GM12878 (cell line): ENCODE measurements around the gene YBEY. TPM values are rescaled to one million over a fixed set of nuclear protein-coding genes. Genes with fewer than 3 reads are reported as not detected.

ENCODE experiments used
- ATAC-seq: fragments of 200-7000 bp; cut with Tn5 transposase; 3 replicates; pipeline ENCODE4 v1.9.1; 2020; ENCODE audit warnings: mild to moderate bottlenecking, moderate library complexity
- BruUV-seq: library from RNA; stranded (reverse); fragments of 400-500 nt; replicated peaks from 2 replicates; lab custom pipeline; 2021; lab: Mats Ljungman, UMichigan
- CTCF ChIA-PET: fragments of 300-600 bp; sonication (Branson Sonifier 250); formaldehyde crosslinking; extraction: SDS; loops from one replicate; lab custom pipeline; 2021; ENCODE audit warnings: inconsistent platforms; lab: Yijun Ruan, JAX
- POLR2A ChIA-PET: fragments of 350-600 bp; formaldehyde crosslinking; extraction: SDS; loops from one replicate; lab custom pipeline; 2021; ENCODE audit warnings: inconsistent platforms; lab: Charles Lee
- RAD21 ChIA-PET: fragments of 300-600 bp; sonication (Branson Sonifier 250); formaldehyde crosslinking; loops from one replicate; lab custom pipeline; 2023; ENCODE audit warnings: antibody characterized with exemption; ENCODE audit not compliant: unreplicated experiment; lab: Charles Lee
- SMC1A ChIA-PET: fragments of 300-600 bp; sonication (Branson Sonifier 250); formaldehyde crosslinking; loops from one replicate; lab custom pipeline; 2023; ENCODE audit not compliant: unreplicated experiment, uncharacterized antibody; lab: Charles Lee
- DNase-seq: peaks from one replicate; pipeline ENCODE4 v3.0.0-alpha.2; 2011; ENCODE audit warnings: low read depth, low spot score
- FAIRE-seq: peaks from 3 replicates; lab custom pipeline; 2011; peaks lifted over from hg19 to GRCh38; lab: Jason Lieb, UNC
- H2AFZ ChIP-seq: 2 replicates; pipeline ENCODE4 v1.6.0; 2011; ENCODE audit warnings: low read depth, low read length, control low read depth; ENCODE audit not compliant: control insufficient read depth
- H3K27ac ChIP-seq: 2 replicates; pipeline ENCODE4 v1.5.1; 2011; ENCODE audit warnings: control low read depth; ENCODE audit not compliant: control insufficient read depth, insufficient read depth
- H3K27me3 ChIP-seq, 2 experiments: replicated peaks in 1 of 2; 2 replicates each; pipeline versions ENCODE4 v1.6.0 to v1.6.1; 2011; ENCODE audit warnings: low read length in 1 of 2; ENCODE audit not compliant: control insufficient read depth in 2 of 2, insufficient read depth in 2 of 2
- H3K36me3 ChIP-seq, 2 experiments: 2 replicates each; pipeline ENCODE4 v1.5.1; 2011; ENCODE audit warnings: low read length in 1 of 2; ENCODE audit not compliant: control insufficient read depth in 2 of 2, insufficient read depth in 2 of 2
- H3K4me1 ChIP-seq: 2 replicates; pipeline ENCODE4 v1.6.1; 2011; ENCODE audit warnings: mild to moderate bottlenecking, low read length, moderate library complexity, mixed read lengths; ENCODE audit not compliant: control insufficient read depth, insufficient read depth
- H3K4me2 ChIP-seq: 2 replicates; pipeline ENCODE4 v1.6.0; 2011; ENCODE audit warnings: control low read depth; ENCODE audit not compliant: control insufficient read depth, insufficient read depth
- H3K4me3 ChIP-seq: fragments of 200-600 bp; sonication (generic); 2 replicates; pipeline ENCODE4 v1.5.1; 2016
- H3K79me2 ChIP-seq: 2 replicates; pipeline ENCODE4 v1.6.0; 2011; ENCODE audit warnings: low read length; ENCODE audit not compliant: control insufficient read depth, insufficient read depth
- H3K9ac ChIP-seq: 2 replicates; pipeline ENCODE4 v1.8.0; 2011; ENCODE audit warnings: low read length, control low read depth, mixed read lengths; ENCODE audit not compliant: control insufficient read depth, insufficient read depth
- H3K9me3 ChIP-seq: replicated peaks from 3 replicates; pipeline ENCODE4 v1.5.1; 2011; ENCODE audit warnings: mild to moderate bottlenecking, low read length; ENCODE audit not compliant: control insufficient read depth, insufficient read depth
- H4K20me1 ChIP-seq: 2 replicates; pipeline ENCODE4 v1.6.0; 2011; ENCODE audit not compliant: control insufficient read depth, insufficient read depth
- CUX1 ChIP-seq: IDR thresholded peaks from 2 replicates; pipeline ENCODE4 v1.6.1; 2012; ENCODE audit warnings: improper control_type of control experiment, low read depth, low read length; ENCODE audit not compliant: insufficient replicate concordance
- EZH2 ChIP-seq: IDR thresholded peaks from 2 replicates; pipeline ENCODE4 v1.6.1; 2012; ENCODE audit warnings: low read depth, mild to moderate bottlenecking, control low read depth, inconsistent platforms, low read length, borderline replicate concordance; ENCODE audit not compliant: control insufficient read depth
- PML ChIP-seq: IDR thresholded peaks from 2 replicates; pipeline ENCODE4 v1.6.1; 2012; ENCODE audit warnings: low read length, inconsistent platforms
- SREBF2 ChIP-seq: IDR thresholded peaks from 2 replicates; pipeline ENCODE4 v1.6.1; 2012; ENCODE audit warnings: mild to moderate bottlenecking, low read length
- ZZZ3 ChIP-seq: IDR thresholded peaks from 2 replicates; pipeline ENCODE4 v1.6.1; 2011; ENCODE audit warnings: low read depth; ENCODE audit not compliant: control insufficient read depth, insufficient read length
- WGBS: methylation state at CpG from one replicate; pipeline ENCODE4 v1.1.6; 2016; ENCODE audit warnings: low lambda C conversion rate; ENCODE audit not compliant: insufficient replicate concordance, insufficient coverage; ENCODE audit errors: missing lambda C conversion rate; 5-methylcytosine and 5-hydroxymethylcytosine counted together
- in situ Hi-C: fragments of 300-500 bp; cut with MboI; formaldehyde crosslinking; loops from 9 replicates; pipeline ENCODE4 v1.14.3; 2018; ENCODE audit warnings: mixed read lengths
- intact Hi-C: fragments of 100-400 bp; cut with micrococcal nuclease; formaldehyde crosslinking; loops from one replicate; pipeline ENCODE4 v1.14.2; 2022; ENCODE audit not compliant: unreplicated experiment
- polyA plus RNA-seq, 11 experiments: library from polyadenylated mRNA; depleted of rRNA in 4 of 11; unstranded in 6 of 11; stranded (reverse) in 5 of 11; fragments of >200 nt; fragmentation: Nextera tagmentation in 4 of 11; fragmentation: Illumina TruSeq in 1 of 11; extraction: Ambion mirVana in 4 of 11; extraction: Trizol in 1 of 11; gene quantifications; 1 replicate in 1 of 11; 2 replicates in 10 of 11; pipeline versions ENCODE4 v1.2.1 to v1.2.3, GENCODE V29; 2011 to 2016; ENCODE audit warnings: inconsistent platforms in 2 of 11, missing spikeins in 2 of 11, low read depth in 1 of 11
- total RNA-seq, 4 experiments: library from RNA; depleted of rRNA in 3 of 4; stranded (reverse); fragments of >200 nt in 3 of 4; fragmentation: Illumina TruSeq in 1 of 4; extraction: Trizol in 1 of 4; gene quantifications; 2 replicates each; pipeline versions ENCODE4 v1.2.1 to v1.2.3, GENCODE V29; 2013 to 2021

YBEY gene
- total and polyA plus RNA-seq, 10 of the 15 experiments (the other 5 are each of a cell fraction or from before 2014, with no cell fraction given) = 6.5 to 31.4 (median 18.5) TPM

- no peak for TF ChIP-seq CUX1
Observed at GRCh38 chr21:46255166-46255565, 31.0 kb upstream of the YBEY start (continued).

GRCh38 chr21:46255758-46256337 is 30.3 kb upstream of the YBEY start:
- Histone ChIP-seq H3K4me2 (no peak overlapping the region), H3K9ac (no peak overlapping the region), H3K4me1 (peaks cover 8% of the 10 kb centered on the region), H3K27me3 (no peaks in the 10 kb centered on the region), H2AFZ (no peak overlapping the region), H3K79me2 (no peaks in the 10 kb centered on the region), H3K27ac (no peak overlapping the region), H3K9me3 (no peaks in the 10 kb centered on the region; the same call in 2 of the 3 replicates), H3K4me3 (no peak overlapping the region), H4K20me1 (no peaks in the 10 kb centered on the region), H3K36me3 (peaks cover 41 to 42% of the 10 kb centered on the region in 2 experiments)
- ChIA-PET SMC1A (no interaction called here), CTCF (no interaction called here), RAD21 (interaction anchor here (3.5 kb wide), 1 partner anchor 28 kb away, joined by 19 read pairs; the partner anchor contains the start of gene LSS), POLR2A (no interaction called here)
- in situ Hi-C loops (no loop called here), intact Hi-C loops (loop anchor here (2.0 kb wide), 1 partner anchor 29 kb away; the partner anchor contains the start of gene MCM3AP)
- no TSS peak for BruUV-seq
- FAIRE-seq (no peak), ATAC-seq (no peak), DNase-seq (no peak)
- TF ChIP-seq PML = no peak
- TF ChIP-seq EZH2 = no peak
- TF ChIP-seq SREBF2 = no peak
- no peak for TF ChIP-seq ZZZ3
- 99% methylated on average over 6 of the region's 6 CpGs for WGBS
